ENCODE results near the gene TDRD3.

DNA sequence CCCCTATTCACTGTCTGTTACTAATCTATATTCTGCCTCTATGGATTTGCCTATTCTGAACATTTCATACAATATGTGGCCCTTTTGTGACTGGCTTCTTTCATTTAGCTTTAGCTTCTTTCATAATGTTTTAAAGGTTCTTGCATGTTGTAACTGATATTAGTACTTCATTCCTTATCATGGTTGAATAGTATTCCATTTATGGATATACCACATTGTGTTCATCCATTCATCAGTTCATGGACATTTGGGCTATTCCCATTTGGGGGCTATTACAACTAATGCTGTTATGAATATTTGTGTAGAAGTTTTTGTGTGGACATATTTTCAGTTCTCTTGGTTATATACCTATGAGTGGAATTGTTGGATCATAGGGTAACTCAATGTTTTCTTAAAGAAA, 44.4 kb upstream of the TDRD3 start:
- TF ChIP-seq, protein P1, sequence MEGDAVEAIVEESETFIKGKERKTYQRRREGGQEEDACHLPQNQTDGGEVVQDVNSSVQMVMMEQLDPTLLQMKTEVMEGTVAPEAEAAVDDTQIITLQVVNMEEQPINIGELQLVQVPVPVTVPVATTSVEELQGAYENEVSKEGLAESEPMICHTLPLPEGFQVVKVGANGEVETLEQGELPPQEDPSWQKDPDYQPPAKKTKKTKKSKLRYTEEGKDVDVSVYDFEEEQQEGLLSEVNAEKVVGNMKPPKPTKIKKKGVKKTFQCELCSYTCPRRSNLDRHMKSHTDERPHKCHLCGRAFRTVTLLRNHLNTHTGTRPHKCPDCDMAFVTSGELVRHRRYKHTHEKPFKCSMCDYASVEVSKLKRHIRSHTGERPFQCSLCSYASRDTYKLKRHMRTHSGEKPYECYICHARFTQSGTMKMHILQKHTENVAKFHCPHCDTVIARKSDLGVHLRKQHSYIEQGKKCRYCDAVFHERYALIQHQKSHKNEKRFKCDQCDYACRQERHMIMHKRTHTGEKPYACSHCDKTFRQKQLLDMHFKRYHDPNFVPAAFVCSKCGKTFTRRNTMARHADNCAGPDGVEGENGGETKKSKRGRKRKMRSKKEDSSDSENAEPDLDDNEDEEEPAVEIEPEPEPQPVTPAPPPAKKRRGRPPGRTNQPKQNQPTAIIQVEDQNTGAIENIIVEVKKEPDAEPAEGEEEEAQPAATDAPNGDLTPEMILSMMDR (IDR thresholded peaks at IDR 0.05): no peak
- TF ChIP-seq POLR2A (IDR thresholded peaks at IDR 0.05): no peak

Measured in esophagus squamous epithelium (tissue), 4 donors.